Transverse colon (tissue), 4 donors: ENCODE measurements around the gene NTHL1. TPM values are rescaled to one million over a fixed set of nuclear protein-coding genes. Genes with fewer than 3 reads are reported as not detected.

Source experiments
- DNase-seq: peaks from one replicate; pipeline ENCODE4 v3.0.0-alpha.2; 2019
- H3K27ac ChIP-seq, 4 donors: fragments of 200-600 bp; sonication (generic); 2 replicates each; pipeline ENCODE4 v1.5.1; 2016 to 2018; ENCODE audit warnings: inconsistent platforms in 4 of 4
- H3K27me3 ChIP-seq: fragments of 200-600 bp; sonication (generic); 2 replicates; pipeline ENCODE4 v1.5.1; 2017; ENCODE audit warnings: inconsistent platforms
- H3K36me3 ChIP-seq, 4 donors: fragments of 200-600 bp; sonication (generic); 2 replicates each; pipeline ENCODE4 v1.5.1; 2017 to 2019; ENCODE audit warnings: inconsistent platforms in 4 of 4
- H3K4me1 ChIP-seq, 4 donors: fragments of 200-600 bp; sonication (generic); 2 replicates each; pipeline ENCODE4 v1.5.1; 2017 to 2020; ENCODE audit warnings: inconsistent platforms in 4 of 4
- H3K4me3 ChIP-seq, 4 donors: fragments of 200-600 bp; sonication (generic); 1 replicate in 1 of 4; 2 replicates in 3 of 4; pipeline versions ENCODE4 v1.5.1 to v1.6.1; 2017 to 2019; ENCODE audit warnings: inconsistent platforms in 4 of 4
- H3K9me3 ChIP-seq, 2 donors: fragments of 200-600 bp; sonication (generic); 2 replicates each; pipeline ENCODE4 v1.5.1; 2017 to 2019; ENCODE audit warnings: inconsistent platforms in 2 of 2
- EP300 ChIP-seq: sonication (generic); formaldehyde crosslinking; IDR thresholded peaks from one replicate; pipeline ENCODE4 v1.6.1; 2017; ENCODE audit warnings: antibody characterized with exemption, low read depth
- POLR2A ChIP-seq: fragments of 450-650 bp; IDR thresholded peaks from one replicate; pipeline ENCODE4 v1.6.1; 2016; ENCODE audit warnings: antibody characterized with exemption, mild to moderate bottlenecking, moderate library complexity
- POLR2AphosphoS5 ChIP-seq, 3 donors: sonication (generic); formaldehyde crosslinking; IDR thresholded peaks; one replicate each; pipeline ENCODE4 v1.6.1; 2016; ENCODE audit warnings: antibody characterized with exemption in 3 of 3
- WGBS, 2 donors: methylation state at CpG; one replicate each; pipeline ENCODE4 v1.1.5; 2018; ENCODE audit warnings: low coverage in 1 of 2; 5-methylcytosine and 5-hydroxymethylcytosine counted together
- in situ Hi-C, 4 donors: fragments of 200-750 bp; cut with MboI; loops; one replicate each; pipeline versions ENCODE4 v1.15.0 to v1.15.1; 2017; ENCODE audit warnings: low sequenced_read_pairs in 3 of 4, low pct_ligation_motif_present in 1 of 4, low pct_unique_long_range_greater_than_20kb in 1 of 4
- intact Hi-C: fragments of 100-400 bp; cut with DNase I; formaldehyde crosslinking; loops from one replicate; pipeline ENCODE4 v1.15.1; 2023; ENCODE audit warnings: low total_unique reads
- total RNA-seq, 4 donors: library from RNA; depleted of rRNA; stranded (reverse); fragments of >200 nt; gene quantifications; one replicate each; pipeline ENCODE4 v1.1.0, GENCODE V29; 2016
- TF ChIP-seq, protein P1 (sequence below), 5 experiments: fragments of 200-600 bp in 3 of 5; fragments of 450-650 bp in 2 of 5; sonication (generic) in 3 of 5; IDR thresholded peaks; 1 replicate in 2 of 5; 2 replicates in 3 of 5; pipeline ENCODE4 v1.5.1; 2016 to 2017; ENCODE audit warnings: antibody characterized with exemption in 5 of 5, inconsistent platforms in 3 of 5, mild to moderate bottlenecking in 2 of 5, moderate library complexity in 1 of 5

Gene NTHL1
- total RNA-seq, 4 donors from 2014 or later, result 12.7 to 32.9 (median 23.2) TPM

DNA sequence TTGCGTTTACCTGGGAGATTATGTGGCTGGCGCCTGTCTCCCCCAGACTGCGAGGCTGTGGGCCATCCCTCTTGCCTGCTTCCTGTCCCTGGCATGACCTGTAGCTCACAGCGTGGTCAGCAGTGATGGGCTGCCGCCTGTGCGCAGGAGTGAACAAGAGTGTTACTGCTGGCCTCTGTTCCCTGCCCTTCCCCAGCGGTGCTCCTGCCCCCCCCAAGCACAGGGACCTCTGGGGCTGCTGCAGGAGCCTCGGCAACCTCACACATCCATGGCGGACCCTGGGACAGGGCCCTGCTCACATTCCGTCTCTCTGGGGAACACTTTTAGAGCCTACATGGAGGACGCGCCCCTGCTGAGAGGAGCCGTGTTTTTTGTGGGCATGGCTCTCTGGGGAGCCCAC, 10.8 kb upstream of the NTHL1 start:
- H3K4me3 ChIP-seq, result no peak overlapping the region
- no peak for DNase-seq
- 92 to 96% methylated on average over 5 to 13 of the region's 13 CpGs for WGBS, 2 donors
- H3K27me3 ChIP-seq, result no peaks in the 10 kb centered on the region
- intact Hi-C loops (no loop called here), in situ Hi-C loops (no loop called here)
- H3K9me3 ChIP-seq, result no peaks in the 10 kb centered on the region
- TF ChIP-seq EP300, result no peak
- no peak for TF ChIP-seq POLR2AphosphoS5 (IDR thresholded peaks at IDR 0.05)
- TF ChIP-seq, protein P1, sequence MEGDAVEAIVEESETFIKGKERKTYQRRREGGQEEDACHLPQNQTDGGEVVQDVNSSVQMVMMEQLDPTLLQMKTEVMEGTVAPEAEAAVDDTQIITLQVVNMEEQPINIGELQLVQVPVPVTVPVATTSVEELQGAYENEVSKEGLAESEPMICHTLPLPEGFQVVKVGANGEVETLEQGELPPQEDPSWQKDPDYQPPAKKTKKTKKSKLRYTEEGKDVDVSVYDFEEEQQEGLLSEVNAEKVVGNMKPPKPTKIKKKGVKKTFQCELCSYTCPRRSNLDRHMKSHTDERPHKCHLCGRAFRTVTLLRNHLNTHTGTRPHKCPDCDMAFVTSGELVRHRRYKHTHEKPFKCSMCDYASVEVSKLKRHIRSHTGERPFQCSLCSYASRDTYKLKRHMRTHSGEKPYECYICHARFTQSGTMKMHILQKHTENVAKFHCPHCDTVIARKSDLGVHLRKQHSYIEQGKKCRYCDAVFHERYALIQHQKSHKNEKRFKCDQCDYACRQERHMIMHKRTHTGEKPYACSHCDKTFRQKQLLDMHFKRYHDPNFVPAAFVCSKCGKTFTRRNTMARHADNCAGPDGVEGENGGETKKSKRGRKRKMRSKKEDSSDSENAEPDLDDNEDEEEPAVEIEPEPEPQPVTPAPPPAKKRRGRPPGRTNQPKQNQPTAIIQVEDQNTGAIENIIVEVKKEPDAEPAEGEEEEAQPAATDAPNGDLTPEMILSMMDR (IDR thresholded peaks at IDR 0.05), result no peak
- no peak for TF ChIP-seq POLR2A
- H3K27ac ChIP-seq, result no peak overlapping the region
- peaks cover 0 to 14% (median 6%) of the 10 kb centered on the region in 4 donors for H3K36me3 ChIP-seq
- H3K4me1 ChIP-seq, result peaks cover 0 to 12% (median 10%) of the 10 kb centered on the region in 4 donors

DNA sequence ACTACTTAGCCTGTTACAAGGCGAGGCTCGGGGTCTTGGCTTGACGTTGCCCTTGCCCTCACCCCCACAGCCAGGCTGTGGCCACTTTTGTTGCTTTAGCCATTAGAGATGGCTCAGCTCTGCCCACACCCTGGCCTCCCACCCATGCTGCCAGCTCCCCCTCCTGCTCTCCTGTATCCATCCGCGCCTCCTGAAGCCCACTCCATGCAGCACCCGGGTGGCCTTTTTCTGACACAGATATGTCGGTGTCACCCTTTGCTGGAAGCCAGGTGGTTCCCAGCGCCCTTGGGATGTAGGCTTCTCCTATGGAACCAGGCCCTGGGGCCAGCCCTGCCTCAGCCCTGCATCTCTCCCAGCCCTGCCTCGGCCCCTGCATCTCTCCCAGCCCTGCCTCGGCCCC, 9.8 kb upstream of the NTHL1 start:
- H3K27ac ChIP-seq, result no peak overlapping the region
- in situ Hi-C loops (no loop called here), intact Hi-C loops (no loop called here)
- H3K9me3 ChIP-seq, result no peaks in the 10 kb centered on the region
- TF ChIP-seq POLR2AphosphoS5 (IDR thresholded peaks at IDR 0.05) (no peak), EP300 (no peak)
- TF ChIP-seq, protein P1 (IDR thresholded peaks at IDR 0.05), result no peak
- no peak for DNase-seq
- H3K36me3 ChIP-seq, result peaks cover 0 to 10% (median 2%) of the 10 kb centered on the region in 4 donors
- H3K4me3 ChIP-seq, result no peak overlapping the region
- 90% methylated on average over 10 of the region's 10 CpGs; no CpG with 5 or more reads in 1 of the 2 donors for WGBS, 2 donors
- H3K4me1 ChIP-seq, result peaks cover 0 to 12% (median 10%) of the 10 kb centered on the region in 4 donors
- no peaks in the 10 kb centered on the region for H3K27me3 ChIP-seq

DNA sequence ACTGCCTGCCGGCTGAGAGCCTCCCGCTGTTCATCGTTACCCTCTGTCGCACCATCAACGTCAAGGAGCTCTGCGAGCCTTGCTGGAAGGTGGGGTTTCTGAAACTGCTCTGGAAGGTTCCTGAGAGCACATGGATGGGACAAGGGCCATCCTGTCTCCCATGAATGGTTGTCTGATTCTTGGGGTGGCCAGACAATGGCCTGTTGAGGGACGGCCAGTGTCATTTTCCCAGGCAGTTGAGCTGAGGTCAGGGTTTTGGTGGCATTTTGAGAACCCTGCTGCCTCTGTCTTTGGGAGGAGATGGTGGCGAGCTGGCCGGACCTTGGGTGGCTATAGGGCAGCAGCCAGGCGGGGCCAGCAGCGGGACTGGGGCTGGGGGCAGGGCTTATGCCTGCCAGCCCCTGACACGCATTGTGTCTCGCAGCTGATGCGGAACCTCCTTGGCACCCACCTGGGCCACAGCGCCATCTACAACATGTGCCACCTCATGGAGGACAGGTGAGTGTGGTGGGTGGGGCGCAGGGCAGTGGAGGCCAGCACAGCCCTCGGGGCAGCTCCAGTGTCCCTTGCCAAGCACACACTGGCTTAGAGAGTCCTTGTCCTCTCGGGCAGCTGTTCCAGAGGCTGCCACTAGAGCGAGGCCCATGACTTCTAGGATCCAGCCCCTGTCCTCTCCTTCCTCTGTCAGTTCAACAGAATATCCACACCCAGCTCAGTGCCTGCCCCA, 9.2 kb upstream of the NTHL1 start:
- H3K4me1 ChIP-seq, result peaks cover 0 to 12% (median 10%) of the 10 kb centered on the region in 4 donors
- TF ChIP-seq, protein P1 (IDR thresholded peaks at IDR 0.05), result no peak
- TF ChIP-seq POLR2AphosphoS5 (IDR thresholded peaks at IDR 0.05) (no peak), POLR2A (no peak), EP300 (no peak)
- H3K27ac ChIP-seq, result no peak overlapping the region
- in situ Hi-C loops, result no loop called here
- H3K4me3 ChIP-seq, result no peak overlapping the region
- H3K36me3 ChIP-seq, result peaks cover 0 to 7% (median 0%) of the 10 kb centered on the region in 4 donors
- WGBS, 2 donors, result 91% methylated on average over 19 of the region's 19 CpGs; no CpG with 5 or more reads in 1 of the 2 donors
- intact Hi-C loops, result no loop called here
- H3K27me3 ChIP-seq, result no peaks in the 10 kb centered on the region
- DNase-seq, result no peak
- H3K9me3 ChIP-seq, result no peaks in the 10 kb centered on the region

DNA sequence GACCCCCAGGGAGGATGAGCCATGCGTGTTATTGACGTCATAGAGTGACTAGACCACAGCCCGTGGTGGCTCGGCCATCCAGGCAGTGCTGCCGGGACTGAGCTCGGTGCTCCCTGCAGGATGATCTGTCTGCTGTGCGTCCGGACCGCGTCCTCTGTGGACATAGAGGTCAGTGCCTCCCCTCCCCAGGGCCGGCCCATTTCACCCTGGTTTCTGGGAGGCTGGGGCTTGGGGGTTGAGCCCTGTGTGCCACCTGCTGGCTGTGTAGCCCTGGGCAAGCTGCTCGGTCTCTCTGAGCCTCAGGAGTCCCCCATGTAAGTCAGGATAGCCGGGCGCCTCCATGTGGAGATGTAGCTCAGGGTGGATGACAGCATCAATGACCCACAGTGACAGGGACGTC, 8.4 kb upstream of the NTHL1 start:
- H3K4me1 ChIP-seq, result peaks cover 0 to 12% (median 10%) of the 10 kb centered on the region in 4 donors
- H3K9me3 ChIP-seq, result no peaks in the 10 kb centered on the region
- intact Hi-C loops (no loop called here), in situ Hi-C loops (no loop called here)
- 76% methylated on average over 15 of the region's 15 CpGs; no CpG with 5 or more reads in 1 of the 2 donors for WGBS, 2 donors
- no peak overlapping the region for H3K27ac ChIP-seq
- DNase-seq, result no peak
- no peaks in the 10 kb centered on the region for H3K27me3 ChIP-seq
- no peak for TF ChIP-seq EP300
- TF ChIP-seq POLR2A, result no peak
- TF ChIP-seq, protein P1 (IDR thresholded peaks at IDR 0.05), result no peak
- TF ChIP-seq POLR2AphosphoS5 (IDR thresholded peaks at IDR 0.05), result no peak
- H3K36me3 ChIP-seq, result peaks cover 0 to 7% (median 0%) of the 10 kb centered on the region in 4 donors
- no peak overlapping the region for H3K4me3 ChIP-seq
